SK-N-SH (cell line): ENCODE results near the gene TESMIN. TPM values are rescaled to one million over a fixed set of nuclear protein-coding genes. Genes with fewer than 3 reads are reported as not detected.
A peak's percentile ranks its signal among the peaks of the same experiment; 100 is the strongest.

Source experiments
- CTCF ChIA-PET: fragments of 300-600, 350-600 bp; formaldehyde crosslinking; extraction: SDS; loops from one replicate; lab custom pipeline; 2021; lab: Yijun Ruan, JAX
- POLR2A ChIA-PET: fragments of 350-600 bp; sonication (Branson Sonifier 250); formaldehyde crosslinking; extraction: SDS; loops from one replicate; lab custom pipeline; 2020; ENCODE audit warnings: antibody characterized with exemption, inconsistent platforms; lab: Yijun Ruan, JAX
- DNase-seq: peaks from one replicate; pipeline ENCODE4 v3.0.0; 2012
- H2AFZ ChIP-seq: fragments of 200-600 bp; sonication (generic); 2 replicates; pipeline ENCODE4 v1.8.1; 2016; ENCODE audit warnings: antibody characterized with exemption, mild to moderate bottlenecking, low read depth
- H3F3A ChIP-seq: fragments of 200-600 bp; sonication (generic); replicated peaks from 2 replicates; pipeline ENCODE3; 2016; ENCODE audit warnings: antibody characterized with exemption, mild to moderate bottlenecking; ENCODE audit not compliant: insufficient read depth
- H3K27ac ChIP-seq, 2 experiments: fragments of 200-500 bp in 1 of 2; fragments of 200-600 bp in 1 of 2; sonication (Bioruptor generic) in 1 of 2; sonication (generic), shearing (Covaris generic) in 1 of 2; 2 replicates each; pipeline versions ENCODE4 v1.5.1 to v1.6.1; 2014 to 2016; ENCODE audit warnings: low read depth in 2 of 2, inconsistent platforms in 1 of 2, low read length in 1 of 2, mild to moderate bottlenecking in 1 of 2, mixed read lengths in 1 of 2
- H3K27me3 ChIP-seq: fragments of 200-600 bp; sonication (generic), shearing (Covaris generic); 2 replicates; pipeline ENCODE4 v1.6.1; 2016; ENCODE audit warnings: mixed run types; ENCODE audit not compliant: insufficient read depth
- H3K36me3 ChIP-seq, 2 experiments: fragments of 200-500 bp in 1 of 2; fragments of 200-600 bp in 1 of 2; sonication (Bioruptor generic) in 1 of 2; sonication (generic) in 1 of 2; replicated peaks in 1 of 2; 2 replicates each; pipeline versions ENCODE3 to v1.5.1; 2014 to 2016; ENCODE audit warnings: low read length in 1 of 2, mild to moderate bottlenecking in 1 of 2; ENCODE audit not compliant: insufficient read depth in 2 of 2, control insufficient read depth in 1 of 2
- H3K4me1 ChIP-seq, 2 experiments: fragments of 200-500 bp in 1 of 2; fragments of 200-600 bp in 1 of 2; sonication (Bioruptor generic) in 1 of 2; sonication (generic), shearing (Covaris generic) in 1 of 2; 2 replicates each; pipeline versions ENCODE4 v1.5.1 to v1.6.1; 2014 to 2016; ENCODE audit warnings: low read depth in 1 of 2, low read length in 1 of 2, mixed run types in 1 of 2; ENCODE audit not compliant: insufficient read depth in 2 of 2, control insufficient read depth in 1 of 2
- H3K4me2 ChIP-seq: fragments of 200-600 bp; sonication (generic), shearing (Covaris generic); 2 replicates; pipeline ENCODE4 v1.6.1; 2017; ENCODE audit warnings: mixed run types
- H3K4me3 ChIP-seq, 2 experiments: fragments of 200-500 bp in 1 of 2; fragments of 200-600 bp in 1 of 2; sonication (Bioruptor generic) in 1 of 2; sonication (generic), shearing (Covaris generic) in 1 of 2; 2 replicates each; pipeline versions ENCODE4 v1.5.1 to v1.8.1; 2014 to 2016; ENCODE audit warnings: low read depth in 2 of 2, inconsistent platforms in 1 of 2, low read length in 1 of 2, mild to moderate bottlenecking in 1 of 2, mixed read lengths in 1 of 2, moderate library complexity in 1 of 2
- H3K79me2 ChIP-seq: fragments of 200-600 bp; sonication (generic); 2 replicates; pipeline ENCODE4 v1.8.1; 2017; ENCODE audit warnings: mild to moderate bottlenecking; ENCODE audit not compliant: insufficient read depth
- H3K9ac ChIP-seq: fragments of 200-600 bp; sonication (generic); 2 replicates; pipeline ENCODE4 v1.6.1; 2017; ENCODE audit warnings: mixed run types
- H3K9me2 ChIP-seq: fragments of 200-600 bp; sonication (generic); 2 replicates; pipeline ENCODE4 v1.6.1; 2017; ENCODE audit warnings: mixed run types
- H3K9me3 ChIP-seq: fragments of 200-600 bp; sonication (generic); 2 replicates; pipeline ENCODE4 v1.6.1; 2017; ENCODE audit warnings: mixed run types, mild to moderate bottlenecking, moderate library complexity
- H4K20me1 ChIP-seq: fragments of 200-600 bp; sonication (generic); 2 replicates; pipeline ENCODE4 v1.6.1; 2017; ENCODE audit warnings: mild to moderate bottlenecking, mixed run types; ENCODE audit not compliant: insufficient read depth
- ELF1 ChIP-seq: IDR thresholded peaks from 2 replicates; pipeline ENCODE4 v1.4.0; 2012
- FOSL2 ChIP-seq: IDR thresholded peaks from 2 replicates; pipeline ENCODE4 v1.4.0; 2012; ENCODE audit warnings: low read depth, mild to moderate bottlenecking, moderate library complexity, borderline replicate concordance
- FOXJ3 ChIP-seq: sonication (generic); formaldehyde crosslinking; IDR thresholded peaks from 2 replicates; pipeline ENCODE4 v1.5.1; 2020; ENCODE audit warnings: mild to moderate bottlenecking, missing genetic modification reagents
- GABPA ChIP-seq: IDR thresholded peaks from 2 replicates; pipeline ENCODE4 v1.4.0; 2012; ENCODE audit warnings: low read depth, mild to moderate bottlenecking
- JUND ChIP-seq: IDR thresholded peaks from 2 replicates; pipeline ENCODE4 v1.4.0; 2012
- TAF1 ChIP-seq: IDR thresholded peaks from 2 replicates; pipeline ENCODE4 v1.6.1; 2012; ENCODE audit warnings: low read depth, mild to moderate bottlenecking, low read length, moderate library complexity, borderline replicate concordance
- WGBS: methylation state at CpG from one replicate; pipeline ENCODE4 v1.1.6; 2017; ENCODE audit warnings: low lambda C conversion rate; 5-methylcytosine and 5-hydroxymethylcytosine counted together
- polyA plus RNA-seq, 3 experiments: library from polyadenylated mRNA; depleted of rRNA; stranded (reverse); fragments of >200 nt; gene quantifications; 2 replicates each; pipeline ENCODE4 v1.2.3, GENCODE V29; 2012
- TF ChIP-seq, protein P1 (sequence below): IDR thresholded peaks from 2 replicates; pipeline ENCODE4 v1.6.1; 2012; ENCODE audit warnings: mild to moderate bottlenecking, low read depth, low read length, moderate library complexity
- TF ChIP-seq, protein P2 (sequence below): IDR thresholded peaks from 2 replicates; pipeline ENCODE4 v1.4.0; 2012; ENCODE audit warnings: low read depth
- TF ChIP-seq, protein P3 (sequence below): fragments of 200-600 bp; sonication (generic); IDR thresholded peaks from 2 replicates; pipeline ENCODE4 v1.6.1; 2017; ENCODE audit warnings: antibody characterized with exemption, mild to moderate bottlenecking, moderate library complexity
- TF ChIP-seq, protein P4 (sequence below): IDR thresholded peaks from 2 replicates; pipeline ENCODE4 v1.4.0; 2012; ENCODE audit warnings: low read depth, borderline replicate concordance

The TESMIN gene
- polyA plus RNA-seq, 1 of the 3 experiments (the other 2 are of a cell fraction): 3.5 TPM

DNA sequence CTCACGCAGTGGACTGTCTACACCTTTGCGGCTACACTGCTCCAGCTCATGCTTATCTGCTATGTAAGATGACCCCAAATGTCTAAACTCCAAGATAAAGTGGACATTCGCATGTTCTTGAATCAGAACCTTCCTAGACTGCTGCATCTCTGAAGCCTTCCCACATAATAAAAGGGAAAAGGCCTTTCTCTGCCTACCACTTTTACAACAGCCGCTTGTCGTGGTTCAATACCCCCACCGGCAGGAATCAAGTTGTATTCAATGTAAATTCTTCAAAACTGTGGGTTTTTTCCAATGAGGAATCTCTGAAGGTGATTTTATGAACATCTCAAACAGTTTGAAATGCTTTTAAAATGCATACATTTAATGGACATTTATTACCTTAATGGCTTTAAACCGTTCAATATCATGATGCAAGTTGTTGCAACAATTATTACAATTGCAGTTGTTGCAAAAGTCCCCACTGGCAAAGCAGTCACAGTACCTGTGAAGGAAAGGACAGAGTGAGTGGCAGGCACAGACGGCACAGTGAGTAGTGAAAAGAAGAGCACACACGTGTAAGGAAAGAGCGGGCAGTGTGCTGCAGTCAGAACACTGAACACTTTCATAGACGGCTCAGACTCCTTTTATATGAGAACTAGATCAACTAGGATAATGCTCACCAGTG is 35.7 kb downstream of the TESMIN start:
- Histone ChIP-seq H3K27ac (no peak overlapping the region), H3F3A (no peaks in the 10 kb centered on the region), H3K27me3 (no peaks in the 10 kb centered on the region; the same call in 1 of the 2 replicates), H4K20me1 (no peaks in the 10 kb centered on the region), H3K79me2 (no peaks in the 10 kb centered on the region), H3K4me3 (no peak overlapping the region), H3K9me2 (no peaks in the 10 kb centered on the region), H3K9ac (no peak overlapping the region), H3K9me3 (no peaks in the 10 kb centered on the region), H3K36me3 (no peaks in the 10 kb centered on the region), H3K4me1 (peaks cover 0 to under 1% of the 10 kb centered on the region in 2 experiments; a peak in 1 of 4 replicates), H3K4me2 (no peak overlapping the region), H2AFZ (no peak overlapping the region)
- WGBS: 83% methylated on average over 11 of the region's 11 CpGs
- DNase-seq: no peak
- ChIA-PET CTCF (interaction anchor here (0.9 kb wide), 1 partner anchor 107 kb away, joined by 3 read pairs; no protein-coding TSS in a partner anchor), POLR2A (no interaction called here)
- TF ChIP-seq FOSL2: no peak

DNA sequence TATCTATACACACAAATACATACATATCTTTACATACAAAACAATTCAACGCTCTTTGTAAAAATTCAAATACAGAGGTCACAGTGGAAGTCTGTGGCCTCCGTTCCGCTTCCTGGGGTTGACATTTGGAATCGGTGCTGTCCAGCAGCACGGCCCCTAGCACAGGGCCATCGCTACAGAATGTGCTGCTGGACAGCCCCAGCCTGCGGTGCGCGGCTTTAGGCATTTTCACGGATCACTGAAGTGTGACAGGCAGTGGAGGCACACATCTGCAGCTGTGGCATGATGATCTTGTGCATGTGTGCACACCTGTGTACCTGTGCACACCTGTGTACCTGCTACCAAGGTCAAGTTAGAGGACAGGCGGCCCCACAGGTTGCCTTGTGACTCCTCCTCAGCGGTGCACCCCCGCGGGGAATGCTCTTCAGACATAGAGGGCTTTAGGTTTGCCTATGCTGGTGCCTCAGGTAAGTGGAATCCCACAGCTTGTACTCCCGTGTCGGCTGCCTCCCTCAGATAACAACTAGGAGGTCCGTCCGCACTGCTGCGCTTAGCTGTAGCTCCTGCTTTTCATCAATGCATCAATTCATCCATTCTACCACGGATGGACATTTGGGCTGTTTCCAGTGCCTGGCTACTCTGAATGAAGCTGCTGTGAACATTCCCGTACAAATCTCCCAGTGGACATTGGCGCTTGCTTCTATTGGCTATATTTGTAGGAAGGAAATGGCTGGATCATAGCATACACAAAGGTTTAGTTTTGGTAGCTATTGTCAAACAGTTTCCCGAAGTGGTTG is 37.1 kb downstream of the TESMIN start:
- Histone ChIP-seq H3K36me3 (no peaks in the 10 kb centered on the region), H3K79me2 (no peaks in the 10 kb centered on the region), H4K20me1 (no peaks in the 10 kb centered on the region), H3K9ac (no peak overlapping the region), H3K27me3 (no peaks in the 10 kb centered on the region; the same call in 1 of the 2 replicates), H3K9me3 (no peaks in the 10 kb centered on the region), H3K4me2 (no peak overlapping the region), H3K4me3 (no peak overlapping the region), H3F3A (no peaks in the 10 kb centered on the region), H3K4me1 (peaks cover 0 to 4% of the 10 kb centered on the region in 2 experiments; a peak in 1 of 4 replicates), H2AFZ (no peak overlapping the region), H3K9me2 (no peaks in the 10 kb centered on the region), H3K27ac (no peak overlapping the region)
- DNase-seq: no peak
- TF ChIP-seq, protein P1, sequence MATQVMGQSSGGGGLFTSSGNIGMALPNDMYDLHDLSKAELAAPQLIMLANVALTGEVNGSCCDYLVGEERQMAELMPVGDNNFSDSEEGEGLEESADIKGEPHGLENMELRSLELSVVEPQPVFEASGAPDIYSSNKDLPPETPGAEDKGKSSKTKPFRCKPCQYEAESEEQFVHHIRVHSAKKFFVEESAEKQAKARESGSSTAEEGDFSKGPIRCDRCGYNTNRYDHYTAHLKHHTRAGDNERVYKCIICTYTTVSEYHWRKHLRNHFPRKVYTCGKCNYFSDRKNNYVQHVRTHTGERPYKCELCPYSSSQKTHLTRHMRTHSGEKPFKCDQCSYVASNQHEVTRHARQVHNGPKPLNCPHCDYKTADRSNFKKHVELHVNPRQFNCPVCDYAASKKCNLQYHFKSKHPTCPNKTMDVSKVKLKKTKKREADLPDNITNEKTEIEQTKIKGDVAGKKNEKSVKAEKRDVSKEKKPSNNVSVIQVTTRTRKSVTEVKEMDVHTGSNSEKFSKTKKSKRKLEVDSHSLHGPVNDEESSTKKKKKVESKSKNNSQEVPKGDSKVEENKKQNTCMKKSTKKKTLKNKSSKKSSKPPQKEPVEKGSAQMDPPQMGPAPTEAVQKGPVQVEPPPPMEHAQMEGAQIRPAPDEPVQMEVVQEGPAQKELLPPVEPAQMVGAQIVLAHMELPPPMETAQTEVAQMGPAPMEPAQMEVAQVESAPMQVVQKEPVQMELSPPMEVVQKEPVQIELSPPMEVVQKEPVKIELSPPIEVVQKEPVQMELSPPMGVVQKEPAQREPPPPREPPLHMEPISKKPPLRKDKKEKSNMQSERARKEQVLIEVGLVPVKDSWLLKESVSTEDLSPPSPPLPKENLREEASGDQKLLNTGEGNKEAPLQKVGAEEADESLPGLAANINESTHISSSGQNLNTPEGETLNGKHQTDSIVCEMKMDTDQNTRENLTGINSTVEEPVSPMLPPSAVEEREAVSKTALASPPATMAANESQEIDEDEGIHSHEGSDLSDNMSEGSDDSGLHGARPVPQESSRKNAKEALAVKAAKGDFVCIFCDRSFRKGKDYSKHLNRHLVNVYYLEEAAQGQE: peak; percentile 52; the same call in 1 of the 2 replicates
- no peak for TF ChIP-seq GABPA
- ChIA-PET POLR2A (no interaction called here), CTCF (interaction anchor here (0.6 to 0.9 kb wide), 2 partner anchors 12 to 106 kb away, joined by 3 read pairs; no protein-coding TSS in a partner anchor)
- WGBS: 82% methylated on average over 17 of the region's 23 CpGs

DNA sequence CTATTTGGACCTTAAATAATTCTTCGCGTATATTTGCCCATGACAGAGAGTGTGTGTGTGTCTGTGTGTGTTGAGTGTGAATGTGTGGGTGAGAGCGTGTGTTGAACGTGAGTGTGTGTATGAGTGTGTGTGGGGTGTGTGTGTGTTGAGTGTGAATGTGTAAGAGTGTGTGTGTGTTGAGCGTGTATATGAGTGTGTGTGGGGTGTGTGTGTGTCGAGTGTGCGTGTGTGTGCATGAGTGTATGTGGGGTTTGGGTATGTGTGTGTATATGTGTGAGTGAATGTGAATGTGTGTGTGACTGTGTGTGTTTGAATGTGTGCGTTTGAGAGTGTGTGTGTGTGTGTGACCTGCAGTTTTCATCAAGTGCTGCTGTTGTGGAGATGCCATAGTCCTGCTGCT is 40.2 kb downstream of the TESMIN start:
- CTCF ChIA-PET: no interaction called here
- Histone ChIP-seq H3K9ac (no peak overlapping the region), H3K4me2 (no peak overlapping the region), H3F3A (no peaks in the 10 kb centered on the region), H3K9me3 (no peaks in the 10 kb centered on the region), H3K4me3 (no peak overlapping the region), H3K4me1 (peaks cover 0 to 9% of the 10 kb centered on the region in 2 experiments; a peak in 1 of 4 replicates), H3K27me3 (no peaks in the 10 kb centered on the region), H3K27ac (no peak overlapping the region), H2AFZ (no peak overlapping the region), H3K36me3 (no peaks in the 10 kb centered on the region), H3K9me2 (no peaks in the 10 kb centered on the region), H4K20me1 (no peaks in the 10 kb centered on the region), H3K79me2 (no peaks in the 10 kb centered on the region)
- 95% methylated on average over 8 of the region's 8 CpGs for WGBS
- DNase-seq: no peak
- POLR2A ChIA-PET: no interaction called here
- TF ChIP-seq ELF1 (no peak), TAF1 (no peak), FOXJ3 (CRISPR knock-in tag) (no peak), JUND (no peak)
- TF ChIP-seq, protein P2, sequence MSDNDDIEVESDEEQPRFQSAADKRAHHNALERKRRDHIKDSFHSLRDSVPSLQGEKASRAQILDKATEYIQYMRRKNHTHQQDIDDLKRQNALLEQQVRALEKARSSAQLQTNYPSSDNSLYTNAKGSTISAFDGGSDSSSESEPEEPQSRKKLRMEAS: no peak
- TF ChIP-seq, protein P3, sequence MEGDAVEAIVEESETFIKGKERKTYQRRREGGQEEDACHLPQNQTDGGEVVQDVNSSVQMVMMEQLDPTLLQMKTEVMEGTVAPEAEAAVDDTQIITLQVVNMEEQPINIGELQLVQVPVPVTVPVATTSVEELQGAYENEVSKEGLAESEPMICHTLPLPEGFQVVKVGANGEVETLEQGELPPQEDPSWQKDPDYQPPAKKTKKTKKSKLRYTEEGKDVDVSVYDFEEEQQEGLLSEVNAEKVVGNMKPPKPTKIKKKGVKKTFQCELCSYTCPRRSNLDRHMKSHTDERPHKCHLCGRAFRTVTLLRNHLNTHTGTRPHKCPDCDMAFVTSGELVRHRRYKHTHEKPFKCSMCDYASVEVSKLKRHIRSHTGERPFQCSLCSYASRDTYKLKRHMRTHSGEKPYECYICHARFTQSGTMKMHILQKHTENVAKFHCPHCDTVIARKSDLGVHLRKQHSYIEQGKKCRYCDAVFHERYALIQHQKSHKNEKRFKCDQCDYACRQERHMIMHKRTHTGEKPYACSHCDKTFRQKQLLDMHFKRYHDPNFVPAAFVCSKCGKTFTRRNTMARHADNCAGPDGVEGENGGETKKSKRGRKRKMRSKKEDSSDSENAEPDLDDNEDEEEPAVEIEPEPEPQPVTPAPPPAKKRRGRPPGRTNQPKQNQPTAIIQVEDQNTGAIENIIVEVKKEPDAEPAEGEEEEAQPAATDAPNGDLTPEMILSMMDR: no peak
- TF ChIP-seq, protein P4, sequence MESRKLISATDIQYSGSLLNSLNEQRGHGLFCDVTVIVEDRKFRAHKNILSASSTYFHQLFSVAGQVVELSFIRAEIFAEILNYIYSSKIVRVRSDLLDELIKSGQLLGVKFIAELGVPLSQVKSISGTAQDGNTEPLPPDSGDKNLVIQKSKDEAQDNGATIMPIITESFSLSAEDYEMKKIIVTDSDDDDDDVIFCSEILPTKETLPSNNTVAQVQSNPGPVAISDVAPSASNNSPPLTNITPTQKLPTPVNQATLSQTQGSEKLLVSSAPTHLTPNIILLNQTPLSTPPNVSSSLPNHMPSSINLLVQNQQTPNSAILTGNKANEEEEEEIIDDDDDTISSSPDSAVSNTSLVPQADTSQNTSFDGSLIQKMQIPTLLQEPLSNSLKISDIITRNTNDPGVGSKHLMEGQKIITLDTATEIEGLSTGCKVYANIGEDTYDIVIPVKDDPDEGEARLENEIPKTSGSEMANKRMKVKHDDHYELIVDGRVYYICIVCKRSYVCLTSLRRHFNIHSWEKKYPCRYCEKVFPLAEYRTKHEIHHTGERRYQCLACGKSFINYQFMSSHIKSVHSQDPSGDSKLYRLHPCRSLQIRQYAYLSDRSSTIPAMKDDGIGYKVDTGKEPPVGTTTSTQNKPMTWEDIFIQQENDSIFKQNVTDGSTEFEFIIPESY: no peak
